ENCODE data around the gene JUND. TPM values are rescaled to one million over a fixed set of nuclear protein-coding genes. Genes with fewer than 3 reads are reported as not detected.
A peak's percentile ranks its signal among the peaks of the same experiment; 100 is the strongest.
"Not testable (repeated sequence)": the region's sequence is repeated elsewhere in the genome, so short reads cannot be mapped to it uniquely, and the experiment has no call there.

Gene JUND
- polyA plus RNA-seq (2013, experiment 1 of 2) = 239 TPM
- 198 TPM for polyA plus RNA-seq (2013, experiment 2 of 2)

- H3K4me1 ChIP-seq (ENCODE audit: control insufficient read depth, insufficient read depth, low read length, poor library complexity, severe bottlenecking) = peaks cover 21% of the 10 kb centered on the region
- 0% methylated on average over 62 to 85 of the region's 138 CpGs for WGBS, 2 experiments (ENCODE audit: insufficient coverage in 2 of 2)
- H3K27ac ChIP-seq (ENCODE audit: low read depth, low read length, severe bottlenecking) = peak within 1 kb of the TSS; percentile 100
- H3K4me3 ChIP-seq (ENCODE audit: extremely low read depth, insufficient read depth, low read length, poor library complexity, severe bottlenecking) = peak within 1 kb of the TSS; percentile 97
- H3K9me3 ChIP-seq (ENCODE audit: control insufficient read depth, low read length) = no peaks in the 10 kb centered on the region
- H3K36me3 ChIP-seq (ENCODE audit: control insufficient read depth, insufficient read depth, low read length) = peaks cover 28% of the 10 kb centered on the region
These were observed at the start of gene JUND for GRCh38 chr19:18281082-18282020. Gene JUND, minus strand, starts transcription at chr19:18281622. Its CDS starts 138 bp downstream, at chr19:18281484.

GRCh38 chr19:18330868-18331267, 49.4 kb upstream of the JUND start:
- H3K4me1 ChIP-seq (ENCODE audit: control insufficient read depth, insufficient read depth, low read length, poor library complexity, severe bottlenecking) = peaks cover 14% of the 10 kb centered on the region
- 85 to 89% methylated on average over 6 to 7 of the region's 9 CpGs for WGBS, 2 experiments (ENCODE audit: insufficient coverage in 2 of 2)
- no peaks in the 10 kb centered on the region for H3K9me3 ChIP-seq (ENCODE audit: control insufficient read depth, low read length)
- no peak overlapping the region for H3K4me3 ChIP-seq (ENCODE audit: extremely low read depth, insufficient read depth, low read length, poor library complexity, severe bottlenecking)
- no peaks in the 10 kb centered on the region for H3K36me3 ChIP-seq (ENCODE audit: control insufficient read depth, insufficient read depth, low read length)
- no peak overlapping the region for H3K27ac ChIP-seq (ENCODE audit: low read depth, low read length, severe bottlenecking)

- WGBS, 2 experiments (ENCODE audit: insufficient coverage in 2 of 2) = 87 to 96% methylated on average over 6 of the region's 6 CpGs
- Histone ChIP-seq H3K4me3 (ENCODE audit: extremely low read depth, insufficient read depth, low read length, poor library complexity, severe bottlenecking) (peak overlapping the region; percentile 18), H3K27ac (ENCODE audit: low read depth, low read length, severe bottlenecking) (peak overlapping the region; percentile 51), H3K4me1 (ENCODE audit: control insufficient read depth, insufficient read depth, low read length, poor library complexity, severe bottlenecking) (peaks cover 15% of the 10 kb centered on the region), H3K9me3 (ENCODE audit: control insufficient read depth, low read length) (no peaks in the 10 kb centered on the region), H3K36me3 (ENCODE audit: control insufficient read depth, insufficient read depth, low read length) (no peaks in the 10 kb centered on the region)
These were observed 47.6 kb upstream of the JUND start for GRCh38 chr19:18329035-18329376.

GRCh38 chr19:18328340-18329034, 47.1 kb upstream of the JUND start:
- no peaks in the 10 kb centered on the region for H3K9me3 ChIP-seq (ENCODE audit: control insufficient read depth, low read length)
- 4 to 11% methylated on average over 6 to 7 of the region's 9 CpGs for WGBS, 2 experiments (ENCODE audit: insufficient coverage in 2 of 2)
- peak overlapping the region; percentile 51 for H3K27ac ChIP-seq (ENCODE audit: low read depth, low read length, severe bottlenecking)
- peaks cover 18% of the 10 kb centered on the region for H3K4me1 ChIP-seq (ENCODE audit: control insufficient read depth, insufficient read depth, low read length, poor library complexity, severe bottlenecking)
- no peaks in the 10 kb centered on the region for H3K36me3 ChIP-seq (ENCODE audit: control insufficient read depth, insufficient read depth, low read length)
- H3K4me3 ChIP-seq (ENCODE audit: extremely low read depth, insufficient read depth, low read length, poor library complexity, severe bottlenecking) = peak overlapping the region; percentile 18

GRCh38 chr19:18326772-18327171, 45.4 kb upstream of the JUND start:
- H3K27ac ChIP-seq (ENCODE audit: low read depth, low read length, severe bottlenecking) = no peak overlapping the region
- no peaks in the 10 kb centered on the region for H3K36me3 ChIP-seq (ENCODE audit: control insufficient read depth, insufficient read depth, low read length)
- no peaks in the 10 kb centered on the region for H3K9me3 ChIP-seq (ENCODE audit: control insufficient read depth, low read length)
- H3K4me1 ChIP-seq (ENCODE audit: control insufficient read depth, insufficient read depth, low read length, poor library complexity, severe bottlenecking) = peaks cover 13% of the 10 kb centered on the region
- H3K4me3 ChIP-seq (ENCODE audit: extremely low read depth, insufficient read depth, low read length, poor library complexity, severe bottlenecking) = no peak overlapping the region
- 89 to 90% methylated on average over 4 of the region's 5 CpGs for WGBS, 2 experiments (ENCODE audit: insufficient coverage in 2 of 2)

- Histone ChIP-seq H3K4me1 (ENCODE audit: control insufficient read depth, insufficient read depth, low read length, poor library complexity, severe bottlenecking) (peaks cover 22% of the 10 kb centered on the region), H3K36me3 (ENCODE audit: control insufficient read depth, insufficient read depth, low read length) (peaks cover 17% of the 10 kb centered on the region)
- not testable (repeated sequence) for H3K9me3 ChIP-seq (ENCODE audit: control insufficient read depth, low read length); H3K27ac ChIP-seq (ENCODE audit: low read depth, low read length, severe bottlenecking); H3K4me3 ChIP-seq (ENCODE audit: extremely low read depth, insufficient read depth, low read length, poor library complexity, severe bottlenecking)
- WGBS, 2 experiments (ENCODE audit: insufficient coverage in 2 of 2) = 84 to 92% methylated on average over 2 to 3 of the region's 6 CpGs
These were observed 42.9 kb upstream of the JUND start for GRCh38 chr19:18324373-18324731.

- Histone ChIP-seq H3K27ac (ENCODE audit: low read depth, low read length, severe bottlenecking) (peak within 1 kb of the TSS; percentile 94), H3K4me1 (ENCODE audit: control insufficient read depth, insufficient read depth, low read length, poor library complexity, severe bottlenecking) (peaks cover 22% of the 10 kb centered on the region), H3K4me3 (ENCODE audit: extremely low read depth, insufficient read depth, low read length, poor library complexity, severe bottlenecking) (peak within 1 kb of the TSS; percentile 68), H3K9me3 (ENCODE audit: control insufficient read depth, low read length) (no peaks in the 10 kb centered on the region), H3K36me3 (ENCODE audit: control insufficient read depth, insufficient read depth, low read length) (peaks cover 18% of the 10 kb centered on the region)
- WGBS, 2 experiments (ENCODE audit: insufficient coverage in 2 of 2) = 0% methylated on average over 61 to 67 of the region's 75 CpGs
These were observed 41.5 kb upstream of the JUND start, which contains the start of gene LSM4 for GRCh38 chr19:18322759-18323460. Gene LSM4, minus strand, starts transcription at chr19:18323076. Its CDS starts 56 bp downstream, at chr19:18323020.

GRCh38 chr19:18322318-18322758, 40.9 kb upstream of the JUND start:
- Histone ChIP-seq H3K4me1 (ENCODE audit: control insufficient read depth, insufficient read depth, low read length, poor library complexity, severe bottlenecking) (peaks cover 24% of the 10 kb centered on the region), H3K9me3 (ENCODE audit: control insufficient read depth, low read length) (no peaks in the 10 kb centered on the region), H3K27ac (ENCODE audit: low read depth, low read length, severe bottlenecking) (peak overlapping the region; percentile 86), H3K4me3 (ENCODE audit: extremely low read depth, insufficient read depth, low read length, poor library complexity, severe bottlenecking) (peak overlapping the region; percentile 68), H3K36me3 (ENCODE audit: control insufficient read depth, insufficient read depth, low read length) (peaks cover 22% of the 10 kb centered on the region)
- 2 to 10% methylated on average over 6 to 7 of the region's 7 CpGs for WGBS, 2 experiments (ENCODE audit: insufficient coverage in 2 of 2)

- Histone ChIP-seq H3K9me3 (ENCODE audit: control insufficient read depth, low read length) (no peaks in the 10 kb centered on the region), H3K27ac (ENCODE audit: low read depth, low read length, severe bottlenecking) (peak overlapping the region; percentile 86), H3K4me1 (ENCODE audit: control insufficient read depth, insufficient read depth, low read length, poor library complexity, severe bottlenecking) (peaks cover 24% of the 10 kb centered on the region), H3K4me3 (ENCODE audit: extremely low read depth, insufficient read depth, low read length, poor library complexity, severe bottlenecking) (peak overlapping the region; percentile 68), H3K36me3 (ENCODE audit: control insufficient read depth, insufficient read depth, low read length) (peaks cover 22% of the 10 kb centered on the region)
- WGBS, 2 experiments (ENCODE audit: insufficient coverage in 2 of 2) = 67 to 70% methylated on average over 5 to 9 of the region's 9 CpGs
These were observed 40.3 kb upstream of the JUND start for GRCh38 chr19:18321734-18322102.

Data from mesodermal cell (in vitro differentiated cells).